Renal cortical epithelial cell (primary cell): ENCODE data around the gene SSBP3. TPM values are rescaled to one million over a fixed set of nuclear protein-coding genes. Genes with fewer than 3 reads are reported as not detected.
A peak's percentile ranks its signal among the peaks of the same experiment; 100 is the strongest.

Experiments used
- DNase-seq: peaks from one replicate; pipeline ENCODE4 v3.0.0-alpha.2; 2011; ENCODE audit warnings: low read depth
- total RNA-seq: library from RNA; depleted of rRNA; stranded (reverse); fragments of >200 nt; gene quantifications from 2 replicates; pipeline ENCODE4 v1.2.3, GENCODE V29; 2014

The SSBP3 gene
- total RNA-seq, 1 donor from 2014 or later: 9.0 TPM

DNA sequence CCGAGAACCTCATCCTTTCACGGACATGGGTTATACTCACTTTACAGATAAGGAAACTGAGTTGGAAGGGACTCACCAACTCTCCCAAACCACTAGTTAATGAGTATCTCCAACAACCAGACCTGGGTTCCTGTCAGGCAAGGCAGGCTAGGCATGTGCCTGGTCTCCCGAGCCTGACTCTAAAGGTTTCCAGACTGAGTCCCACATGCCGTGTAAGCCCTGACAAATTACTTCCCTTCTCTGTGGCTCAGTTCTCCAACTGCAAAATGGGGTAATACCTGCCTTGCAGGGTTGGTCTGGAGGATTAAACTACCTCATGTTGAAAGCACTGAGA is 34.3 kb downstream of the SSBP3 start:
- DNase-seq: peak; percentile 72

DNA sequence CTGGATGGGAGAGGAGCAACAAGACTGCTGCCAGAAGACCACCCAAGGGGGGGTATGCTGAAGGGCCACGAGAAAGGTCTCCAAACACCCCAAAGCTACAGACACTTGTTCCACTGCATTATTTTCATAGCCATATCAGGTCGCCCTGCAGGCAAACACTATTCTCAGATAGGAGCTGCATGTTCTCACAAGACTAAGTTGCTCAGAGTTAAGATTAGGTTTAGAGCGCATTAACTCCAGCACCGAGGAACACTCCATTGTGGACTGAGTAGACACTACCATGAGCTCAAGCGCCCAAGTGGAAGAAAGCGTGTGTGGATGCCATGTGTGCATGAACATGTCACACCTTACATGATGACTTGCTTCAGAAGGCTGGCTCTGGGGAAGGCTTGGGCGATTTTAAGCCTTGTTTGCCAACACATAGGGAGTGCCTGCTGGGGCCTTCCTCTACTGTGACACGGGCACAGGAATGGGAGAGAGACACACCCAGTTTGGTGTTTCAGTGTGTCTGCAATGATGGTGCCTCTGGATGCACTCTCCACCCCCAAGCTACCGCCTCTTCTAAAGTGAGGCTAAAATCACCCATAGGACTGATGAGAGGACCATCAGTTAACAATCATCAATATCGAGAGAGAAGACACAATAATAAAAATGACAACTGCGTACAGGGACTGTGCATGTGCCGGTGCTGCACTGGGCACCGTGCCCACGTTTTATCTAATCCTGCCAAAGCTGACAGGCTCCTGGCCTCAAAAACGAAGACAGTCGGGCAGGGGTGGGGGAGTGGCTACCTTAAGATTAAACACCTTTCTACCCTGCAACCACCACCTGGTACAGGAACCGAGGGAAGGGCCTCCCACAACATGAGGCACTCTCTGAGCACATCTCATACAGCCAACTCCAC is 34.9 kb downstream of the SSBP3 start:
- DNase-seq: no peak

DNA sequence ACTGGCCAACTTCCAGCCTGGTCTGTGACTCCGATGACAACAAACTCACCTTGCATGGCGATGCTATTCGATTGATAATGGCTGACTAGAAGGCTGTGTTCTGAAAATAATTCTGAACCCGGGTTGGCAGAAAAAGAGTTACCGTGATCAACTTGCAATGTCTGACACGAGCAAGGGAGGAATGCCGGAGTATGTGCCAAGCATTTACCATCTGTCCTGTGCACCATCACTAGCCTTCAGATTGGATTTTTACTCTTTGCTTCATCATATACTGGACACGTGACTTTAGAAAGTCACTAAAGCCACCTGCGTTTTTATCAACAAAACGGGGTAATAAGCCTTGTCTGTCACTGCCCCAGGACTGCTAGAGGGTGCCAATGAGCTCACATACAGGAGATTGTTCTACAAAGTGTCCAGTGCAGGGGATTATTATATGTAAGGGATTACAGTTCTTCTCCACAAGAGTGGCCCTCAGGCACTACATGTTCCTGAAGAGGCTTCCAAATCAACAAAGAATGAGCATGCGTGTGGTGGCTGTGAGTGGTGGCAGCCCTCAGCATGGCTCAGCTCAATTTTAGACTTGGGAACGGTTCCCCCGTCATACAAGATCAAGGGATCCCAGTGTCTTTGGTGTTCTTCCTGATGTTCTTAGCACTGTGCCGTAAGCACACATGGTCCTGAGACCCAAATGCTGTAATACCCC is 35.8 kb downstream of the SSBP3 start:
- no peak for DNase-seq

- no peak for DNase-seq
These were observed 38.6 kb downstream of the SSBP3 start for GRCh38 chr1:54367613-54368012.

DNA sequence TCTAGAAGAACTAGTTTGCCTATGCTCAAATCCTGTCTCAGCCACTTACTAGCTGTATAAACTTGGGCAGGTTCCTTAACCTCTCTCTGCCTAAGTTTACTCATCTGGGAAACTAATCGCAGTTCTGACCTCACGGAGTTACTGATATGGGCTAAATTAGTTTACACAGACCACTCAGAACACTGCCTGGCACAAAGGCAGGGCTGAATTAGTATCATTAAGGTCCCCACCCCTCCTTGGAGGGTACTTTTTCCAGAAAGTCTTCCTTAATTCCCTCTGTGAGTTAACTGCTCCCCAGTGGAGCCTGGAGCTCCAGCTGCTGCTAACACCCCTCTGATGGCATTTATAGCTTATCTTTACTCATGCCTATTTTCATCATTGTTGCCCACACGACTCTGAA is 40.3 kb downstream of the SSBP3 start:
- DNase-seq: no peak

DNA sequence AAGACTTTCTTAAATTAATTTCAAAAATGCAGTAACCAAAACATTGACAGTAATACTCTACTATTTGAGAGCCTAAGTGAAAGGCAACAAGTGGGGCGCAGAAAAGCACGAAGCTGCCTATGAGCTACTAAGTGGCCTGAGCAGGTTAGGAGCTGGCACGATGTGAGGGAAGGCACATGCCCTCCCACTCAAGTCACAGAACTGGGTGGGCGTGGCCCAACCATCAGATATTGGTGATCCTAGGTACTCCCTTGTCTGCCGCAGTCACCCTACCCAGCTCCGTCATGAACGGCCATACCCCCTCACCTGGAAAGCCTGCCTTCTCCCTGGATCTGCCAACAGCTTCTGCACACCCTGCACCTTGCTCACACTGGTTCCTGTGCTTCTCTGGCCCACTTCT is 40.8 kb downstream of the SSBP3 start:
- no peak for DNase-seq

- no peak for DNase-seq
These were observed 41.2 kb downstream of the SSBP3 start for GRCh38 chr1:54364995-54365394.

DNA sequence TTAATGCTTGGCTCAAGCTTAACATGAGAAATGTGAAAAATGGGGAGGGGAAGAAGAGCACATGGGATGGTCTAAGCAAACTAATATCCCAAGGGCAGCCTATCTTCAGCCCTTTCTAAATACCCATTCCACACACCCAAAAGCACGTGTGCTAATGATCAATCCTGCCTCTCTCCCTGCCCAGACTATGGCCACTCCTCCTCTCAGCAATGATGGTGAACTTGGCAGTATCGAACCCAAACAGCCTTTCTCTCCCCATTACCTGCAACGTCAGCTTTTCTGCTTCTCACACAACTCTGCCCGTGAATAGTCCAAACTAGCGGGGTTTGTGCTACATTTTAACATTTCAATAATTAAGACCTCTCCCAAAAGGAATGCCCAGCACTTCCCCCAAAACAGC is 41.6 kb downstream of the SSBP3 start:
- no peak for DNase-seq

DNA sequence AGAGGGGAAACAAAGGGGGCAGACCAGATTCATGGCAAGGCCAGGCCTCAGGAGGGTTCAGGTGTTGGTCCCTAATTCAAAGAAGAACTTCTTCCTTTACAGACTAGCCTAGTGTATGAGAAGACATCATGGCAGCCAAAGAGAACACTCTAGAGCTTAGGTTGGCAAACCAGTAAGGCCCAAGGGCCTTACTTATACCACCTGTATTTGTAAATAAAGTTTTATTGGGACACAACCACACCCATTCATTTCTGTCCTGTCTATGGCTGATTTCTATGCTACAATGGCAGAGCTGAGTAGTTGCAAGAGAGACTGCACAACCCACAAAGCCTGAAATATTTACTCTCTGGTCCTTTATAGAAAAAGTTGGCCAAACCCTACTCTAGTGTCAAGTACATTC is 42.3 kb downstream of the SSBP3 start:
- no peak for DNase-seq

- DNase-seq: no peak
These were observed 43.3 kb downstream of the SSBP3 start for GRCh38 chr1:54362881-54363340.

DNA sequence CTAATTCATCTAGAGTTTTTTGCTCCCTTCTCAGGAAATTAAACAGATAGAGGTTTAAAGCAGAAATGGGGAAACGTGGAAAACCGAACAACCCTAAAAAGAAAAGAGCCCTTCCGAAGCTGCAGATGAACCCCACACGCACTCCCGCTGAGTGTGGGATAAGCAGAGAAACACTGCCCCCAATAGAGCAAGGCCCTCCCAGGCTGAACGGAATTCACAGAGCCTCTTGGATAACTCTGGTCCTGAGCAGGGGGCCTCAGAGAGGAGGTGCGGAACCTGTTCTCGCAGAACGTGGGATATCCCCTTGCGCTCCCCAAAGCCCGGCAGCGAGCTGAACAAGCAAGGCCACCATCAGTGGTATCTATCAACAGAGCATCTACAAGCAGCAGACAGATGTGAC is 44.9 kb downstream of the SSBP3 start:
- DNase-seq: no peak

DNA sequence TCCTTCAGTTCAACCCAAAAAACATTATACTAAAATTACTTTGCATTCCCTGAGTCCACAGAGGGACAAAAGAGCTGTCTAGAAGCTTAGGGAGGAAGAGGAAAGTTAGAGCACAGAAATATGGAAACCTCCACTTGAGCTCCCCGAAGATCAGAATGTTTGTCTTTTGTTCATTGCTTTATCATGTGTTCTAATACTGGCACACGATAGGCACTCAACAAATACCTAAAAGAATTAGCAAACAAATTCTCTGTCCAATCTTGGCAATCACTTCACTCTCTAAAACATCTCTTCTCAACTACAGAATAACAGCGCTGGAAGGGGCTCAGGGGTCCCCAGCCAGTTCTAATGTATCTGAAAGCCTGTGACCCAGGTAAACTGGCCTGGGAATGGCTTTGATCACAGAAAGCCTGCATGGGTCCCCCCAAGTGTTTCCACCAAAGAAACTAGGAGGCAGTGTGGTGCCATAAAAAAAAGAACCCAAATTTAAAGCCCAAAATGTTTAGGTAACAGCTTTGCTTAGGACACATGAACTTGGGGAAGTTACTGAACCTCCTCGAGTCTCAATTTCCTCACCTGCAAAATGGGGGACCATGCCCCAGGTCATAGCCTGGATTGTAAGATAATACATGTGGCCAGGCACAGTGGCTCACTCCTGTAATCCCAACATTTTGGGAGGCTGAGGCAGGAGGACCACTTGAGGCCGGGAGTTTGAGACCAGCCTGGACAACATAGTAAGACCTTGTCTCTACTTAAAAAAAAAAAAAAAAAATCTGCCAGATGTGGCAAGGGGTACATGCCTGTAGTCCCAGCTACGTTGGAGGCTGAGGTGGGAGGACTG is 45.8 kb downstream of the SSBP3 start:
- DNase-seq: no peak

DNA sequence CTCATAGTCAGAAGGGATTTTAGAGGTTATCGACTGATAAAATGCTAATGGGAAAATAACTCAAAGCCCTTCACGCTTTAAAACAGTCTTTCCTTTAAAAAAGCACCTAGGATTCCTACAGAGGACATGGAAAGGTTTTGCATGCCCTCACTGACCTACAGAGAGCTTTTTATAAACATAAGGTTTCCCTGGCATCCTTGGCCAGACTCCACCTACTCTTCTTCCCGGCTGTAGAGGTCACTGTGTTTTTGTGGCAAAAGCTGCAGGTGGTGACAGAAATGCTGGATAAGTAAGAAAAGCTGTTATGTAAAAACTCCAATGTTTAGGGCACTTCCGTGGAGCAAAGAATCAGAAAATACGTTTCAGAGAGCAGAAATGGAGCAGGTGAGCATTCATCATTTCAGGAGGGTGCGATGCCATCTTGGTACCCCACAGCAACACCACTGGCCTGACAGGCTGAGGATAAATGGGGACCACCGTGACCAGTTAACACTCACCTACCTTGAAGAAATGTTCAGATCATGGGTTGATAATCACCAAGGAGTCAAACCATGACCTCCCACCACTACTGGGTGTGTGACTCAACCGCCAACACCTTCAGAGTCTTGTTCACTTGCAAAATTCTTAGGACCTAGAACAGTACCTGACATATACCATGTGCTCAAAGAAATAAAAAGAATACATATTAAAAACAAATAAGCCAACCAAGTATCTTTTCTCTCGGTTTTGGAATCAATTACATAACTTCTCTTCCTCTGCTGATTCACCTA is 46.6 kb downstream of the SSBP3 start:
- DNase-seq: peak; percentile 31

GRCh38 chr1:54358503-54359168 is 47.6 kb downstream of the SSBP3 start:
- no peak for DNase-seq

DNA sequence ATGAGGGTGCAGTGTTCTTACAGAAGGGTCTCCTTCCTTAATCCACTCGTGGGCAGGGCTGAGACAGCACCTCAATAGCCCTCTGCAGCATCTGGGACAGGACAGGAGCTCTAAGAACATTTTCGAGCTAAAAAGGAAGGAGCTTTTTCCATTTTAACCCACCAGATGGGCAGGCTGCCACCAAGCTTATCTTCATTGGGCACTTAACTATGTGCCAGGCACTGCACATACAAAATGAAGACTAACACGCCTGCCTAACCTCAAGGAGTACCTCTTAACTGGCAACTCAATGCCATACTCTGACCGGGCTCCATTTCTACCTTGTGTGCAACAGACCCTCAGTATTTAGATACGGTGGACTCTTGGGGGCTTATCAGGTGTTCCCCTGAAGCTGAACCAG is 48.2 kb downstream of the SSBP3 start:
- DNase-seq: no peak

GRCh38 chr1:54356680-54357147 is 49.5 kb downstream of the SSBP3 start:
- no peak for DNase-seq

- DNase-seq: no peak
These were observed 50.1 kb downstream of the SSBP3 start for GRCh38 chr1:54355931-54356679.

DNA sequence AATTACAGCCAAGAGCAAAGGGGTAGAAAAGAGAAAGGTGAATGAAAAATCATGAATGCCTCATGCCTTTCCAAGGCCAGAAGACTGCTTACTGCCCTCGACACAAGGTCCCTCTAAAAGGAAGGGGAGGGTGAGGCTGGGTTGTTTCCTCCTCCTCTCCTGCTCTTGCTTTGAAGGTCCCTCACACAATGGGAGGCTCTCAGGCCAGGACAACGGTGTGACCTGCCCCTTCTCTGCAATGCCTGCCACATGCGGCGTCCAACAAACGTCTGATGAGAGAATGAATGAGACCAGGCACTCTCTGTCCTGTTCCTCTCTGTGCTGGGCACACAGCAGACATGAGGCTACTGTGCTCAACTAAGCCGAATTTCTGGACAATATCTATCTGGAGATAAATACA is 51.3 kb downstream of the SSBP3 start:
- DNase-seq: no peak

GRCh38 chr1:54353959-54354358 is 52.2 kb downstream of the SSBP3 start:
- DNase-seq: no peak

DNA sequence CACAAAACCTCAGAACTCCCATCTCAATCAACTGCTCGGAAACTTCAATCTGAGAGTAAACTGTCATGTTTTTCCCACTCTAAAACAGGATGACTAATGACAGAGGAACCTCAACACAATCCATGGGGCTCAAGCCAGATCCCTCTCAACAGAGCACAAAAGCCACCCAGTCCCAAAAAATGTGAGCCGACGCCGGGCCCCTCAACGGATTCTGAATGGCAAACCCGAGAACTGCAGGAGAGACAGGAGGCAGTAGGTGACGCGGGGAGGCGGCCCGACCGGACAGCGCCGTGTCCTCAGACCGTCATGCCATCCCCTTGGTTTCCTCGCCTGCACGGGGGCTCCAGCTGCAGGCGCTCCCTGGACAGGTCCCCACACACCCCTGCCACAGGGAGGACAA is 53.4 kb downstream of the SSBP3 start:
- DNase-seq: no peak
